Measurements from ENCODE around the gene IFITM10. TPM values are rescaled to one million over a fixed set of nuclear protein-coding genes. Genes with fewer than 3 reads are reported as not detected.

IFITM10 gene
- total RNA-seq, 2 donors from 2014 or later = 0.91 to 1.5 TPM

DNA sequence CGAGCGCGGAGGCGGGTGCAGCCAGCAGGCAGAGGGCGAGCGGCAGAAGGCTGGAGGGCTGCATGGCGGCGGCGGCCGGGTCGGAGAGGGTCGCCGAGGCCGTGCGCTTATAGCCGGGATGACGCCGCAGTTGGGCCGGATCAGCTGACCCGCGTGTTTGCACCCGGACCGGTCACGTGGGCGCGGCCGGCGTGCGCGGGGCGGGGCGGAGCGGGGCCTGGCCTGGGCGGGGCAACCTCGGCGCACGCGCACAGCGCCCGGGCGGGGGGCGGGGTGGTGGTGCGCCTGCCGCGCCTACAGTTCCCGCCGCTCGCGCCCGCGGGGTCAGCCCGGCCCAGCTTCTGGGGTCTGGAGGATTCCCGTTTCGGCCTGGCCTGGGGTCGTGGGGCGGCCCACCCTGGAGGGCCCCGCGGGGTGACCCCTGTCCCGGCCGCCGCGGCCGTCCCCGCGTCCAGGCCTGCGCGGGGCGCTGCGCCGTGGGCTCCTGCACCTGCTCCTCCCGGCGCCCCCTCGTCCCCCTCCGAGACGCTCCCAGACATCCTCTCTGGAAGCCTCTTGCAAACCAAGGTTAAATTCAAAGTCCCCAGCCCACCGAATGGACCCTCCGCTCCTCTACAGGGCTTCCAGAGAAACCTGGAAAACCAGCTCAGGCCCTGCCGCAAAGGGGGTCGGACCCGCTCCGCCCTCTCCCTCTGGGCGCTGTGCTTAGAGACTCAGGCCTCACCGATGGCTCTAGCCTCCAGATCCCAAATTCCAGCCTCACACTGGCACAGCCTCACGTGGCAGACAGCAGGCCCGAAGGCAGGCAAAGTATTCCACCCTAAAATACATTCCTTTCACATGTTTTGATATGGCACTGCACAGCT is 13.6 kb upstream of the IFITM10 start, which contains the start of gene CTSD:
Gene CTSD, minus strand, starts transcription at position 132 of the 866 bp plus-strand sequence. Its CDS starts 68 bp downstream, at position 64.
- Mint-ChIP-seq H3K4me1 (ENCODE audit: low read depth) (peaks cover 32% of the 10 kb centered on the region), H3K36me3 (ENCODE audit: insufficient read depth in 2 of 2) (no peaks in the 10 kb centered on the region), H3K9me3 (no peaks in the 10 kb centered on the region), H3K27ac (peak within 1 kb of the TSS; percentile 84), H3K27me3 (ENCODE audit: low read depth) (no peaks in the 10 kb centered on the region), H3K4me3 (peak within 1 kb of the TSS; percentile 95)
- ATAC-seq (replicated peaks in 1 of 2) = peak; percentile 87 to 91
- peak; percentile 90 to 97 for DNase-seq

- peak in 1 of 2 donors; percentile 36 for DNase-seq
- H3K4me3 Mint-ChIP-seq = peak overlapping the region; percentile 62 to 69
- H3K27ac Mint-ChIP-seq = no peak overlapping the region
- ATAC-seq (replicated peaks in 1 of 2) = peak; percentile 35 to 51
- H3K27me3 Mint-ChIP-seq (ENCODE audit: low read depth) = no peaks in the 10 kb centered on the region
- H3K4me1 Mint-ChIP-seq (ENCODE audit: low read depth) = peaks cover 35% of the 10 kb centered on the region
- H3K9me3 Mint-ChIP-seq = no peaks in the 10 kb centered on the region
- H3K36me3 Mint-ChIP-seq (ENCODE audit: insufficient read depth in 2 of 2) = no peaks in the 10 kb centered on the region
These were observed 13.0 kb upstream of the IFITM10 start for GRCh38 chr11:1763336-1763795.

DNA sequence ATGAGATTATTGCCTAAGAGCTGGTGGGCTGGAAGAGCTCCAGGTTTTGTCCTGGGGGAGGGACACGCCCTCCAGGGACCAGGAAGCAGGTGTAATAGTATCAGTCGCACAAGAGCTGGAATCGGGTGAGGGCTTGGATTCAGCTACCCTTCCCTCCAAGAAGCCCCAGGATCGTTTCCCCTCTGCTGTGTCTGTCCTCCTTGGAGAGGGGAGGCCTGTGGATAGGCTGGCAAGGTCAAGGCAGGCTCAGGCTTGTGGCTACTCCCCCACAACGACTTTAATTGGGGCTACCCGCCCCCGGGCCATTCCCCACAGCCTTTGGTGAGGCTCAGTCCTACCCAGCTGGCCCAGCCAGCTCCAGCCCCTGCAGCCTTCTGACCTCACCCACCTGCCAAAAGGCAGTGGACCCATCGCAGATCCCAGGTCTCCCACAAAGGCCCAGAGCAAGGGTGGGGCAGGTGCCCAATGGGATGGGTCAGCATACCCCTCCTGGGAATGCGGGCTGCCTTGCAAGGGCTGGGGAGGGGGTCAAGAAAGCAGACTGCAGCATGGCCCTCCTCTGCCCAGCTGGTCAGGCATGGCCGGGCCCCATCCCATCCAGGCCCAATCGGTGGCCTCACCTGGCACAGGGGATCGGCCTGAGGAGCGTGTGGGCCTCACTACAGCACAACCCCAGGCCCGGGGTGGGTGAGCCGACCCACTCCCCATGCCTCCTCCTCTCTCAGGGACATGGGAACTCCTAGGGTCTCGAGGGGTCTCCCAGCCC is 12.3 kb upstream of the IFITM10 start:
- Mint-ChIP-seq H3K27me3 (ENCODE audit: low read depth) (no peaks in the 10 kb centered on the region), H3K27ac (no peak overlapping the region), H3K36me3 (ENCODE audit: insufficient read depth in 2 of 2) (no peaks in the 10 kb centered on the region), H3K9me3 (no peaks in the 10 kb centered on the region), H3K4me3 (peak overlapping the region; percentile 62 to 69), H3K4me1 (ENCODE audit: low read depth) (peaks cover 35% of the 10 kb centered on the region)
- DNase-seq (no peak), ATAC-seq (replicated peaks in 1 of 2) (no peak)

GRCh38 chr11:1761857-1762536 is 11.6 kb upstream of the IFITM10 start:
- Mint-ChIP-seq H3K4me1 (ENCODE audit: low read depth) (peaks cover 41% of the 10 kb centered on the region), H3K9me3 (no peaks in the 10 kb centered on the region), H3K36me3 (ENCODE audit: insufficient read depth in 2 of 2) (no peaks in the 10 kb centered on the region), H3K27ac (no peak overlapping the region), H3K4me3 (peak overlapping the region; percentile 62 to 69), H3K27me3 (ENCODE audit: low read depth) (no peaks in the 10 kb centered on the region)
- DNase-seq (no peak), ATAC-seq (replicated peaks in 1 of 2) (no peak)

DNA sequence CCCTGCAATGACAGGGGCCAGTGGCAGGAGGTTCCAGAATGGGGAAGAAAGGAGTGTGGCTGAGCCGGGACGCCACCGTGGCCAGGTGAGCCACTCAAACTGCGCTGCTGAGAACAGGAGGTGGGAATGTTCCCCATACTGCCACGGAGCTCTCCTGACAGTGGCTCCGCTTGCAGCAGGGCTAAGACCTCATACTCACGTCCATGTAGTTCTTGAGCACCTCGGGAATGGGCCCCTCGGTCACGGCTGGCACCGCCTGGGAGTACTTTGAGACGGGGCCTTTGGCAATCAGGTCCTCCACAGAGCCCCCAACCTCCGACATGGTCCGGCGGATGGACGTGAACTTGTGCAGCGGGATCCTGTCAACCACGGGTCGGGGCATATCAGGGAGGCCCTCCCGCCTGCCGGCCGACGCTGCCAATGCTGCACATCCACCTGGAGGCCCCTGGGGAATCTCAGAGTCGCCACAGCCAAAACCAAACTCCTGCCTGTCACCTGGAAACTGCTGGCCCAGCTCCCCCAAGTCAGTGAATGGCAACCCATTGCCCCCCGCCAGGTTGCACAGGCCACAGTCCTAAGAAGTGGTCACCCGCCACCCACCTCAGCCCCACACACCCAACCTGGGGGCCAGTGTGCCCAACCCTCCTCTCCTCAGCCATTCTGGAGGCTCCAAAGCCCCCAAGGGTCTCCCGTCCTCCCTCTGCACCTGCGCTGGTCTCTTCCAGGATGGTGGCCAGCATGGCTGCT is 10.9 kb upstream of the IFITM10 start:
- no peak for DNase-seq
- no peak for ATAC-seq (replicated peaks in 1 of 2)
- no peaks in the 10 kb centered on the region for H3K27me3 Mint-ChIP-seq (ENCODE audit: low read depth)
- H3K4me1 Mint-ChIP-seq (ENCODE audit: low read depth) = peaks cover 48% of the 10 kb centered on the region
- H3K36me3 Mint-ChIP-seq (ENCODE audit: insufficient read depth in 2 of 2) = no peaks in the 10 kb centered on the region
- H3K9me3 Mint-ChIP-seq = no peaks in the 10 kb centered on the region
- H3K4me3 Mint-ChIP-seq = peak overlapping the region in 1 of 2 donors; percentile 62
- H3K27ac Mint-ChIP-seq = no peak overlapping the region

DNA sequence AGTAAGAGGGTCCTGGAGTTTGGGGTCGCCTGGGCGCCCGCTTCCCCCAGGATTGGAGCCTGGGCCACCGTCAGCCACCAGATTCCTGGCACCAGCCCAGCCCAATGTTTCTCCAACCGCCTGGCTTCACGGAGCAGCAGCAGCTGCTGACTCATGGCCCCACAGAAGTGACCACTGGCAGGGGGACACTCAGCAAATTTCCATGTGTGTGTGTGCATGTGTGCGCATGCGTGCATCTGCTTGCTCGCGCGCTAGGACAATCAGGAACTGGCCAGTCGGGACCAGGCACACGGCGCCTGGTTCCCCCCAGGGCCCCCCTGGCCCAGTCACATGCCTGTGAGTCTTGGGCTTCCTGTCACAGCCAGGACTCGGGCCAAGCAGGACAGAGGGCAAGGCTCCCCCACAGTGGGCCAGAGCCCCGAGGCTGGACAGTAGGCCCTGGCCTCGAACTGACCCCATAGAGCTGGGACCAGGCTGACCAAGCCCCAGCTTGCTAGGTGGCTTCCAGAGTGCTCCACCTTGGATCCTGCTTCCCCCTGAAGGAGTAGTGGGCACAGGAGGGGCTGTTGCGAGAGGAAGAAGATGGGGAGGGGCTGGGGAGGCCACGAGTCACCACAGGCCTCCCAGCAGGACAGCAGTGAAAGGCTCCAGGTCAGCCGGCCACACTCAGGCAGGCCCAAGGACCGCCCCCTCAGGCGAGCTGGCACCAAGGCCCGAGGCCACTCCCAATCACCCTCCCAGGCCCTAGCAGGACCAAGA is 10.1 kb upstream of the IFITM10 start:
- H3K4me1 Mint-ChIP-seq (ENCODE audit: low read depth) = peaks cover 56% of the 10 kb centered on the region
- no peaks in the 10 kb centered on the region for H3K36me3 Mint-ChIP-seq (ENCODE audit: insufficient read depth in 2 of 2)
- no peak overlapping the region for H3K27ac Mint-ChIP-seq

DNA sequence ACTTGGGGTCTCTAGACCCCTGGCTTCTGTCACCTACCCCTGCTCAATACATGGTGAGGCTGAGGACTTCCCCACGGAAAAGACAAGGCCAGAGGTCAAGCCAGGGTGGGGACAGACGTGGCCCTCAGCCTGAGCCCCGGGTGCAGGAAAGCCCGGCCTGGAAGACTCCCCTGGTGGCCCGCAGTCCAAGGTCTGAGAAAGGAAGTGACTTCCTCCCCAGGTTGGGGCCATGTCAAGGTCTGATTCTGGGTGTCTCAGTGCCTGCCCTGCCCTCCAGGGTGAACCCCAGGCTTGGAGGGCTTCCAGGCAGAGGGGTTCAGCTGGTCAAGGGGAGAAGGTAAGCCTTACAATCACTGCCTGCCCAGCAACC is 9.4 kb upstream of the IFITM10 start:
- no peak for DNase-seq
- H3K9me3 Mint-ChIP-seq = no peaks in the 10 kb centered on the region
- H3K4me3 Mint-ChIP-seq = no peak overlapping the region
- H3K4me1 Mint-ChIP-seq (ENCODE audit: low read depth) = peaks cover 57% of the 10 kb centered on the region
- H3K36me3 Mint-ChIP-seq (ENCODE audit: insufficient read depth in 2 of 2) = no peaks in the 10 kb centered on the region
- H3K27me3 Mint-ChIP-seq (ENCODE audit: low read depth) = no peaks in the 10 kb centered on the region
- H3K27ac Mint-ChIP-seq = no peak overlapping the region
- no peak for ATAC-seq (replicated peaks in 1 of 2)

More for the DNA sequence above, 10.1 kb upstream of the IFITM10 start:
- H3K27me3 Mint-ChIP-seq (ENCODE audit: low read depth) = no peaks in the 10 kb centered on the region
- no peak for ATAC-seq (replicated peaks in 1 of 2)
- no peak overlapping the region for H3K4me3 Mint-ChIP-seq
- DNase-seq = no peak
- no peaks in the 10 kb centered on the region for H3K9me3 Mint-ChIP-seq

- H3K27me3 Mint-ChIP-seq (ENCODE audit: low read depth) = no peaks in the 10 kb centered on the region
- no peaks in the 10 kb centered on the region for H3K36me3 Mint-ChIP-seq (ENCODE audit: insufficient read depth in 2 of 2)
- peaks cover 53% of the 10 kb centered on the region for H3K4me1 Mint-ChIP-seq (ENCODE audit: low read depth)
- ATAC-seq (replicated peaks in 1 of 2) (no peak), DNase-seq (no peak)
- no peaks in the 10 kb centered on the region for H3K9me3 Mint-ChIP-seq
- no peak overlapping the region for H3K27ac Mint-ChIP-seq
- peak overlapping the region; percentile 67 to 78 for H3K4me3 Mint-ChIP-seq
These were observed 8.9 kb upstream of the IFITM10 start for GRCh38 chr11:1759151-1759850.

DNA sequence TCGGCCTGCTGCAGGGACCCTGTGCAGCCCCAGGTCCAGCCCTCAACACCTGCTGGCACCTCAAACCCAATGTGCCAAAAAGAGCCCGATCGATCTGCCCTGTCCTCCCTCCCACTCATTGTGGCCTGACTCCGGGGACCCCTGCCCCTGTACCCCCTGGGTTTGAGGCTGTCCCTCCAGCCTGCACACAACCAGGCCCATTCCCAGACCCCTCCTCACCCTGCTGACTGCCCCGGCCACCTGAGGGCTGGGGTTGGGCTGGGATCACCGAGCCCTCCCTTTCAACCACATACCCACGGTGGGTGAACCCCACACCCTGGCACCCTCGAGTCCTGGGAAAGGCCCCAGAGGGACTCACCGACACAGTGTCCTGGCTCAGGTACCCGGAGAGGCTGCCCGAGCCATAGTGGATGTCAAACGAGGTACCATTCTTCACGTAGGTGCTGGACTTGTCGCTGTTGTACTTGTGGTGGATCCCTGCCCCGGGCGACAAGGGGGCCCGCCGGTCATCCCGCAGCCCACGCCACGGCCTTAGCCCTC is 8.3 kb upstream of the IFITM10 start:
- H3K27me3 Mint-ChIP-seq (ENCODE audit: low read depth) = no peaks in the 10 kb centered on the region
- DNase-seq (no peak), ATAC-seq (replicated peaks in 1 of 2) (no peak)
- no peak overlapping the region for H3K27ac Mint-ChIP-seq
- peak overlapping the region; percentile 67 to 78 for H3K4me3 Mint-ChIP-seq
- peaks cover 51% of the 10 kb centered on the region for H3K4me1 Mint-ChIP-seq (ENCODE audit: low read depth)
- no peaks in the 10 kb centered on the region for H3K9me3 Mint-ChIP-seq
- no peaks in the 10 kb centered on the region for H3K36me3 Mint-ChIP-seq (ENCODE audit: insufficient read depth in 2 of 2)

- Mint-ChIP-seq H3K27me3 (ENCODE audit: low read depth) (no peaks in the 10 kb centered on the region), H3K36me3 (ENCODE audit: insufficient read depth in 2 of 2) (no peaks in the 10 kb centered on the region), H3K4me1 (ENCODE audit: low read depth) (peaks cover 51% of the 10 kb centered on the region), H3K4me3 (peak overlapping the region; percentile 73 to 78), H3K27ac (no peak overlapping the region), H3K9me3 (no peaks in the 10 kb centered on the region)
- ATAC-seq (replicated peaks in 1 of 2) (peak; percentile 75 to 82), DNase-seq (peak; percentile 63 to 70)
These were observed 7.6 kb upstream of the IFITM10 start for GRCh38 chr11:1757861-1758610.

Measured in activated T-cell treated with anti-CD3 and anti-CD28 coated beads, Interleukin-2, amount 50 U/mL, for 72 hours (primary cell).